Vagina (tissue), 2 donors: ENCODE results near the gene MYB. TPM values are rescaled to one million over a fixed set of nuclear protein-coding genes. Genes with fewer than 3 reads are reported as not detected.
"Not testable (repeated sequence)": the region's sequence is repeated elsewhere in the genome, so short reads cannot be mapped to it uniquely, and the experiment has no call there.

Experiments
- DNase-seq, 2 donors: peaks; one replicate each; pipeline ENCODE4 v3.0.0-alpha.2; 2017; ENCODE audit errors: extremely low spot score in 2 of 2
- H3K27ac ChIP-seq: fragments of 200-600 bp; sonication (generic); one replicate; pipeline ENCODE4 v1.5.1; 2019
- H3K27me3 ChIP-seq: fragments of 200-600 bp; sonication (generic); one replicate; pipeline ENCODE4 v1.5.1; 2019
- H3K36me3 ChIP-seq, 2 donors: fragments of 200-600 bp; sonication (generic); one replicate each; pipeline ENCODE4 v1.5.1; 2017 to 2019
- H3K4me1 ChIP-seq: fragments of 200-600 bp; sonication (generic); one replicate; pipeline ENCODE4 v1.5.1; 2019
- H3K4me3 ChIP-seq, 2 donors: fragments of 200-600 bp; sonication (generic); 1 replicate in 1 of 2; 2 replicates in 1 of 2; pipeline ENCODE4 v1.5.1; 2016 to 2019
- H3K9me3 ChIP-seq: fragments of 200-600 bp; sonication (generic); one replicate; pipeline ENCODE4 v1.5.1; 2019
- CTCF ChIP-seq, 3 experiments: fragments of 450-650 bp in 2 of 3; fragments of 200-600 bp in 1 of 3; sonication (generic) in 1 of 3; IDR thresholded peaks; one replicate each; pipeline ENCODE4 v1.5.1; 2017 to 2019; ENCODE audit warnings: antibody characterized with exemption in 3 of 3, mild to moderate bottlenecking in 2 of 3, moderate library complexity in 2 of 3
- POLR2A ChIP-seq, 2 donors: fragments of 450-650 bp; IDR thresholded peaks; one replicate each; pipeline ENCODE4 v1.6.1; 2017; ENCODE audit warnings: antibody characterized with exemption in 2 of 2, mild to moderate bottlenecking in 2 of 2, moderate library complexity in 2 of 2
- POLR2AphosphoS5 ChIP-seq, 2 donors: sonication (generic); formaldehyde crosslinking; IDR thresholded peaks; one replicate each; pipeline ENCODE4 v1.9.0; 2017; ENCODE audit warnings: antibody characterized with exemption in 2 of 2, mild to moderate bottlenecking in 2 of 2, low read depth in 1 of 2; ENCODE audit not compliant: insufficient read depth in 1 of 2
- intact Hi-C: fragments of 100-400 bp; cut with DNase I; formaldehyde crosslinking; loops from one replicate; pipeline ENCODE4 v1.15.1; 2023
- total RNA-seq: library from RNA; depleted of rRNA; stranded (reverse); fragments of >200 nt; gene quantifications from one replicate; pipeline ENCODE4 v1.2.3, GENCODE V29; 2016

The MYB gene
- total RNA-seq, 1 donor from 2014 or later, result 2.5 TPM

- H3K4me1 ChIP-seq, result peaks cover 8% of the 10 kb centered on the region
- intact Hi-C loops, result no loop called here
- no peak for DNase-seq
Measured at GRCh38 chr6:135147637-135148592, 33.2 kb upstream of the MYB start.

GRCh38 chr6:135148889-135149288, 32.2 kb upstream of the MYB start:
- Histone ChIP-seq H3K4me1 (peaks cover 8% of the 10 kb centered on the region), H3K27me3 (no peaks in the 10 kb centered on the region), H3K27ac (no peak overlapping the region), H3K9me3 (no peaks in the 10 kb centered on the region), H3K4me3 (no peak overlapping the region), H3K36me3 (no peaks in the 10 kb centered on the region)
- DNase-seq, result no peak
- intact Hi-C loops, result no loop called here
- TF ChIP-seq CTCF (IDR thresholded peaks at IDR 0.05) (no peak), POLR2A (IDR thresholded peaks at IDR 0.05) (no peak), POLR2AphosphoS5 (IDR thresholded peaks at IDR 0.05; ENCODE audit: insufficient read depth in 1 of 2, low read depth in 1 of 2) (no peak)

More at GRCh38 chr6:135147637-135148592, 33.2 kb upstream of the MYB start:
- H3K4me3 ChIP-seq, result no peak overlapping the region
- no peaks in the 10 kb centered on the region for H3K9me3 ChIP-seq
- no peaks in the 10 kb centered on the region for H3K36me3 ChIP-seq
- H3K27ac ChIP-seq, result no peak overlapping the region
- H3K27me3 ChIP-seq, result no peaks in the 10 kb centered on the region
- TF ChIP-seq POLR2AphosphoS5 (IDR thresholded peaks at IDR 0.05; ENCODE audit: insufficient read depth in 1 of 2, low read depth in 1 of 2), result no peak
- no peak for TF ChIP-seq CTCF (IDR thresholded peaks at IDR 0.05)
- TF ChIP-seq POLR2A (IDR thresholded peaks at IDR 0.05), result no peak

GRCh38 chr6:135149376-135149775, 31.7 kb upstream of the MYB start:
- no peaks in the 10 kb centered on the region for H3K9me3 ChIP-seq
- TF ChIP-seq POLR2AphosphoS5 (IDR thresholded peaks at IDR 0.05; ENCODE audit: insufficient read depth in 1 of 2, low read depth in 1 of 2) (no peak), POLR2A (IDR thresholded peaks at IDR 0.05) (no peak), CTCF (IDR thresholded peaks at IDR 0.05) (no peak)
- peaks cover 8% of the 10 kb centered on the region for H3K4me1 ChIP-seq
- intact Hi-C loops, result no loop called here
- no peak overlapping the region for H3K27ac ChIP-seq
- H3K27me3 ChIP-seq, result no peaks in the 10 kb centered on the region
- H3K4me3 ChIP-seq, result no peak overlapping the region
- H3K36me3 ChIP-seq, result no peaks in the 10 kb centered on the region
- no peak for DNase-seq

GRCh38 chr6:135150481-135150880, 30.6 kb upstream of the MYB start:
- DNase-seq, intact Hi-C loops, H3K27me3 ChIP-seq, H3K36me3 ChIP-seq, H3K4me1 ChIP-seq, H3K9me3 ChIP-seq, H3K27ac ChIP-seq, H3K4me3 ChIP-seq: not testable (repeated sequence)

- H3K36me3 ChIP-seq, intact Hi-C loops, H3K27ac ChIP-seq, H3K9me3 ChIP-seq, H3K4me3 ChIP-seq, DNase-seq, H3K4me1 ChIP-seq, H3K27me3 ChIP-seq: not testable (repeated sequence)
Measured at GRCh38 chr6:135154125-135154524, 27.0 kb upstream of the MYB start.

- no peaks in the 10 kb centered on the region for H3K27me3 ChIP-seq
- intact Hi-C loops, result no loop called here
- H3K36me3 ChIP-seq, result no peaks in the 10 kb centered on the region
- H3K27ac ChIP-seq, result no peak overlapping the region
- no peak overlapping the region for H3K4me3 ChIP-seq
- DNase-seq, result no peak
- TF ChIP-seq CTCF (IDR thresholded peaks at IDR 0.05) (no peak), POLR2A (IDR thresholded peaks at IDR 0.05) (no peak), POLR2AphosphoS5 (IDR thresholded peaks at IDR 0.05; ENCODE audit: insufficient read depth in 1 of 2, low read depth in 1 of 2) (no peak)
- H3K9me3 ChIP-seq, result no peaks in the 10 kb centered on the region
- no peaks in the 10 kb centered on the region for H3K4me1 ChIP-seq
Measured at GRCh38 chr6:135158397-135158796, 22.7 kb upstream of the MYB start.
